DOHH2 (cell line): ENCODE results near the gene ALDH3B1.

Experiments
- H3F3A ChIP-seq: fragments of 200-600 bp; sonication (generic), shearing (Covaris generic); 2 replicates; pipeline ENCODE4 v1.6.0; 2016; ENCODE audit warnings: antibody characterized with exemption, mild to moderate bottlenecking; ENCODE audit not compliant: control insufficient read depth, insufficient read depth
- H3K27ac ChIP-seq: fragments of 200-600 bp; sonication (generic); 2 replicates; pipeline ENCODE4 v1.5.1; 2014; ENCODE audit warnings: low read depth, mild to moderate bottlenecking, low read length, moderate library complexity
- H3K27me3 ChIP-seq: fragments of 200-600 bp; sonication (generic); 2 replicates; pipeline ENCODE4 v1.6.1; 2014; ENCODE audit warnings: mild to moderate bottlenecking, low read length, mixed read lengths; ENCODE audit not compliant: control insufficient read depth
- H3K36me3 ChIP-seq: fragments of 200-600 bp; sonication (generic); 2 replicates; pipeline ENCODE4 v1.6.1; 2014; ENCODE audit warnings: mild to moderate bottlenecking, low read length, moderate library complexity, mixed read lengths; ENCODE audit not compliant: control insufficient read depth
- H3K4me1 ChIP-seq: fragments of 200-600 bp; sonication (generic); 2 replicates; pipeline ENCODE4 v1.6.1; 2014; ENCODE audit warnings: mild to moderate bottlenecking, low read length, mixed read lengths; ENCODE audit not compliant: control insufficient read depth
- H3K4me2 ChIP-seq: fragments of 200-600 bp; sonication (generic); 2 replicates; pipeline ENCODE4 v1.6.0; 2014; ENCODE audit warnings: mild to moderate bottlenecking, low read length, moderate library complexity
- H3K4me3 ChIP-seq: fragments of 200-600 bp; sonication (generic); 2 replicates; pipeline ENCODE4 v1.5.1; 2014; ENCODE audit warnings: mild to moderate bottlenecking, low read length, mixed read lengths
- H3K79me2 ChIP-seq: fragments of 200-600 bp; sonication (generic); 2 replicates; pipeline ENCODE4 v1.6.1; 2014; ENCODE audit warnings: mild to moderate bottlenecking, low read length, mixed read lengths; ENCODE audit not compliant: control insufficient read depth
- H3K9me2 ChIP-seq: fragments of 200-600 bp; sonication (generic); replicated peaks from 2 replicates; pipeline ENCODE4 v1.6.1; 2014; ENCODE audit warnings: mild to moderate bottlenecking, low read length, mixed read lengths; ENCODE audit not compliant: control insufficient read depth
- H3K9me3 ChIP-seq: fragments of 200-600 bp; sonication (generic); 2 replicates; pipeline ENCODE4 v1.6.1; 2014; ENCODE audit warnings: antibody characterized with exemption, low read length, mixed read lengths; ENCODE audit not compliant: control insufficient read depth, insufficient read depth
- H4K20me1 ChIP-seq: fragments of 200-600 bp; sonication (generic); 2 replicates; pipeline ENCODE4 v1.6.0; 2014; ENCODE audit warnings: low read depth, mild to moderate bottlenecking, antibody characterized with exemption, low read length, moderate library complexity; ENCODE audit not compliant: control insufficient read depth, insufficient read depth
- CTCF ChIP-seq: fragments of 200-600 bp; sonication (generic); IDR thresholded peaks from one replicate; pipeline ENCODE4 v1.5.1; 2014; ENCODE audit warnings: antibody characterized with exemption, mild to moderate bottlenecking, low read depth, low read length; ENCODE audit not compliant: poor library complexity, severe bottlenecking
- EZH2phosphoT487 ChIP-seq: fragments of 200-600 bp; sonication (generic); IDR thresholded peaks from 2 replicates; pipeline ENCODE4 v1.6.1; 2017; ENCODE audit warnings: borderline replicate concordance, mild to moderate bottlenecking, antibody characterized with exemption, low read length, moderate library complexity, mixed read lengths

Gene ALDH3B1

GRCh38 chr11:68048681-68049508 lies 38.8 kb downstream of the ALDH3B1 start:
- TF ChIP-seq CTCF (no peak), EZH2phosphoT487 (no peak)
- Histone ChIP-seq H4K20me1 (no peaks in the 10 kb centered on the region), H3F3A (peaks cover 3% of the 10 kb centered on the region; the same call in 1 of the 2 replicates)

DNA sequence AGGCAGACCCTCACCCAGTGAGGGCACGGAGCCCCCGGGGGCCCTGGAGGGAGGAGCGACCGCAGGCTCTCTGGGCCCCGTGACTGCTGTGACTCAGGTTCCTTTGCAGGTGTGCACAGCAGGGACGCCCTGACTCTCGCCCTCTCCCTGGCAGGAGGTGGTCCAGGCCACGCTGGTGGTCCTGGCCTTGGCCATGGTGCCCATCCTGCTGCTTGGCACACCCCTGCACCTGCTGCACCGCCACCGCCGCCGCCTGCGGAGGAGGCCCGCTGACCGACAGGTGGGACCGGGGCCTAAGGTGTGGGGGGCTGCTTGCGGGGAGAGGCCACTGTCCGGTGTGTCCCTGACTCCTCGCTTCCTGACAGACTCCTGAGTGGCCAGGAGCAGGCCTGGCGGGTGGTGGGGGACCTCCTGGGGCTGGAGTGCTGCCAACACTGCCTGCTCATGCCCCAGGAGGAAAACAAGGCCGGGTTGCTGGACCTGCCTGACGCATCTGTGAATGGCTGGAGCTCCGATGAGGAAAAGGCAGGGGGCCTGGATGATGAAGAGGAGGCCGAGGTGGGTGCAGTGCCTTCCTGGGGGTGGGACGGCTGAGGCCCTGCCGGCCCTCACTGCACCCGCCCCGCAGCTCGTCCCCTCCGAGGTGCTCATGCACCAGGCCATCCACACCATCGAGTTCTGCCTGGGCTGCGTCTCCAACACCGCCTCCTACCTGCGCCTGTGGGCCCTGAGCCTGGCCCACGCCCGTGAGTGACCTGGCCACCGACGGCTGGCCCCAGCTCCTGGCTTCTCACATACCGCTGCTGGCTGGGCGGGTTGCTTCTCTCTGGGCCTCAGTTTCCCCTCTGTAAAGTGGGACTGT lies 39.6 kb downstream of the ALDH3B1 start:
- peaks cover 26% of the 10 kb centered on the region for H3K36me3 ChIP-seq
- no peaks in the 10 kb centered on the region for H3K27me3 ChIP-seq
- H4K20me1 ChIP-seq: no peaks in the 10 kb centered on the region
- H3K4me1 ChIP-seq: no peaks in the 10 kb centered on the region
- no peak for TF ChIP-seq EZH2phosphoT487
- TF ChIP-seq CTCF: no peak
- no peak overlapping the region for H3K27ac ChIP-seq
- no peaks in the 10 kb centered on the region for H3K9me3 ChIP-seq
- no peak overlapping the region for H3K4me3 ChIP-seq
- H3F3A ChIP-seq: peaks cover 3% of the 10 kb centered on the region; the same call in 1 of the 2 replicates
- no peaks in the 10 kb centered on the region for H3K9me2 ChIP-seq
- no peak overlapping the region for H3K4me2 ChIP-seq
- no peaks in the 10 kb centered on the region for H3K79me2 ChIP-seq

More at GRCh38 chr11:68048681-68049508, 38.8 kb downstream of the ALDH3B1 start:
- no peaks in the 10 kb centered on the region for H3K9me2 ChIP-seq
- H3K4me1 ChIP-seq: no peaks in the 10 kb centered on the region
- H3K79me2 ChIP-seq: no peaks in the 10 kb centered on the region
- peaks cover 26% of the 10 kb centered on the region for H3K36me3 ChIP-seq
- no peak overlapping the region for H3K4me2 ChIP-seq
- no peaks in the 10 kb centered on the region for H3K9me3 ChIP-seq
- H3K27me3 ChIP-seq: no peaks in the 10 kb centered on the region
- no peak overlapping the region for H3K27ac ChIP-seq
- no peak overlapping the region for H3K4me3 ChIP-seq

- Histone ChIP-seq H3K9me3 (no peaks in the 10 kb centered on the region), H3K4me3 (no peak overlapping the region), H3K27ac (no peak overlapping the region), H4K20me1 (no peaks in the 10 kb centered on the region), H3K4me2 (no peak overlapping the region), H3F3A (peaks cover 3% of the 10 kb centered on the region; the same call in 1 of the 2 replicates), H3K36me3 (peaks cover 26% of the 10 kb centered on the region), H3K79me2 (no peaks in the 10 kb centered on the region), H3K4me1 (no peaks in the 10 kb centered on the region), H3K9me2 (no peaks in the 10 kb centered on the region), H3K27me3 (no peaks in the 10 kb centered on the region)
- TF ChIP-seq EZH2phosphoT487: no peak
- no peak for TF ChIP-seq CTCF
Measured at GRCh38 chr11:68050371-68050841, 40.3 kb downstream of the ALDH3B1 start.
